Vagina (tissue), 2 donors: Measurements from ENCODE around the gene GBP6.

Experiments used
- CTCF ChIP-seq, 3 experiments: fragments of 450-650 bp in 2 of 3; fragments of 200-600 bp in 1 of 3; sonication (generic) in 1 of 3; IDR thresholded peaks; one replicate each; pipeline ENCODE4 v1.5.1; 2017 to 2019; ENCODE audit warnings: antibody characterized with exemption in 3 of 3, mild to moderate bottlenecking in 2 of 3, moderate library complexity in 2 of 3
- POLR2A ChIP-seq, 2 donors: fragments of 450-650 bp; IDR thresholded peaks; one replicate each; pipeline ENCODE4 v1.6.1; 2017; ENCODE audit warnings: antibody characterized with exemption in 2 of 2, mild to moderate bottlenecking in 2 of 2, moderate library complexity in 2 of 2
- POLR2AphosphoS5 ChIP-seq, 2 donors: sonication (generic); formaldehyde crosslinking; IDR thresholded peaks; one replicate each; pipeline ENCODE4 v1.9.0; 2017; ENCODE audit warnings: antibody characterized with exemption in 2 of 2, mild to moderate bottlenecking in 2 of 2, low read depth in 1 of 2; ENCODE audit not compliant: insufficient read depth in 1 of 2

GRCh38 chr1:89382479-89382878 lies 18.6 kb downstream of the GBP6 start:
- TF ChIP-seq POLR2A (IDR thresholded peaks at IDR 0.05) = no peak
- no peak for TF ChIP-seq CTCF (IDR thresholded peaks at IDR 0.05)
- TF ChIP-seq POLR2AphosphoS5 (IDR thresholded peaks at IDR 0.05; ENCODE audit: insufficient read depth in 1 of 2, low read depth in 1 of 2) = no peak
